EL (cell line): ENCODE measurements around the gene RAB3C.

Experiments
- DNase-seq: peaks from one replicate; pipeline ENCODE4 v3.0.0-alpha.2; 2016

RAB3C gene

GRCh38 chr5:58891086-58891970 is 308.5 kb downstream of the RAB3C start:
- DNase-seq, result peak; percentile 87

GRCh38 chr5:58891971-58892343 is 309.1 kb downstream of the RAB3C start:
- no peak for DNase-seq

- DNase-seq, result no peak
These were observed 310.7 kb downstream of the RAB3C start for GRCh38 chr5:58893551-58893950.

- DNase-seq, result no peak
These were observed 315.1 kb downstream of the RAB3C start for GRCh38 chr5:58898006-58898405.

- no peak for DNase-seq
These were observed 315.7 kb downstream of the RAB3C start for GRCh38 chr5:58898538-58898937.

GRCh38 chr5:58901271-58901670 is 318.4 kb downstream of the RAB3C start:
- DNase-seq, result no peak

- no peak for DNase-seq
These were observed 319.4 kb downstream of the RAB3C start for GRCh38 chr5:58902305-58902704.

- no peak for DNase-seq
These were observed 319.9 kb downstream of the RAB3C start for GRCh38 chr5:58902765-58903164.

GRCh38 chr5:58904737-58905136 is 321.9 kb downstream of the RAB3C start:
- no peak for DNase-seq

- DNase-seq, result no peak
These were observed 323.1 kb downstream of the RAB3C start for GRCh38 chr5:58905944-58906343.
